ENCODE results near the gene ABCC9.
A peak's percentile ranks its signal among the peaks of the same experiment; 100 is the strongest.

ABCC9 gene

DNA sequence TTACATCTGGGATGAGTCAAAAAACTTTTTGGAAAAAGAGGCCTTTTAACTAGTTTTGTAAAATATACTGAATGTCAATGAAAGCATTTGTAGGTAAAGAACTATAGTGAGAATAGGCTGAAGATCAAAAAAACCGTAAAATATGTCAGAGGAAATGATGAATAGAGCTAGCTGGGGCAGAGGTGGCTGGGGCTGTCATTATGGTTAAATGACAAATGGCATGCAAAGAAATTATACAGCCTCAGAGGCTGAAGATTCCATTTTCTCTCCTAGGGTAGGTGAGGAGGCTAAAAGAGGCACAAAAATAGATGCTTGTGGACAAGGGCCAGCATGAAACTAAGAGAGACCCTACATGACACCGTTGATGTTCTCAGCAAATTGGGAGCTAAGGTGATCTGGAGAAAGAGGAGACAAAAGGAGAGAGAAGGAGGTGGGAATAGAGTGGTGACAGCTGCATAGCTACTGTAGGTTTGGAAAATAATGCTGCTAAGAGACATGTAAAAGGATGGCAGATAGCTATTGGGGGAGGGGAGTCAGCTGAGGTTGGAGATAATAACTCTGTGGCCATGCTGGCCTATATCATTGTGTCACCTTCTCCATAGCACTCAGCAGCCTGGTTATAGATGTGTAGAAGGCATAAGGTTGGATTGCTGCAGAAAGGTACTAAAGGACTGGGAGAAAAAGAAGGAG, 63.8 kb downstream of the ABCC9 start:
- Histone ChIP-seq H3K4me3 (ENCODE audit: low read length) (no peak overlapping the region), H3K4me1 (ENCODE audit: control insufficient read depth, insufficient read depth, low read length) (peaks cover 9% of the 10 kb centered on the region), H3K9me3 (ENCODE audit: control insufficient read depth, low read length) (peaks cover 8% of the 10 kb centered on the region), H3K27me3 (replicated peaks; ENCODE audit: control insufficient read depth, insufficient read depth, low read length) (no peaks in the 10 kb centered on the region), H3K36me3 (ENCODE audit: control insufficient read depth, insufficient read depth, low read length, severe bottlenecking) (peaks cover 14% of the 10 kb centered on the region), H3K9ac (ENCODE audit: low read length) (no peak overlapping the region)
- no peak for DNase-seq (ENCODE audit: low read depth)

GRCh38 chr12:21865846-21866245, 75.4 kb downstream of the ABCC9 start:
- no peak overlapping the region for H3K9ac ChIP-seq (ENCODE audit: low read length)
- H3K36me3 ChIP-seq (ENCODE audit: control insufficient read depth, insufficient read depth, low read length, severe bottlenecking): peaks cover 12% of the 10 kb centered on the region
- H3K4me3 ChIP-seq (ENCODE audit: low read length): no peak overlapping the region
- H3K4me1 ChIP-seq (ENCODE audit: control insufficient read depth, insufficient read depth, low read length): no peaks in the 10 kb centered on the region
- DNase-seq (ENCODE audit: low read depth): no peak
- peaks cover 19% of the 10 kb centered on the region for H3K9me3 ChIP-seq (ENCODE audit: control insufficient read depth, low read length)
- no peaks in the 10 kb centered on the region for H3K27me3 ChIP-seq (replicated peaks; ENCODE audit: control insufficient read depth, insufficient read depth, low read length)

- no peaks in the 10 kb centered on the region for H3K9me3 ChIP-seq (ENCODE audit: control insufficient read depth, low read length)
- no peak overlapping the region for H3K9ac ChIP-seq (ENCODE audit: low read length)
- DNase-seq (ENCODE audit: low read depth): no peak
- H3K4me1 ChIP-seq (ENCODE audit: control insufficient read depth, insufficient read depth, low read length): no peaks in the 10 kb centered on the region
- peaks cover 6% of the 10 kb centered on the region for H3K36me3 ChIP-seq (ENCODE audit: control insufficient read depth, insufficient read depth, low read length, severe bottlenecking)
- H3K4me3 ChIP-seq (ENCODE audit: low read length): no peak overlapping the region
- H3K27me3 ChIP-seq (replicated peaks; ENCODE audit: control insufficient read depth, insufficient read depth, low read length): no peaks in the 10 kb centered on the region
Measured at GRCh38 chr12:21860534-21860933, 80.7 kb downstream of the ABCC9 start.

DNA sequence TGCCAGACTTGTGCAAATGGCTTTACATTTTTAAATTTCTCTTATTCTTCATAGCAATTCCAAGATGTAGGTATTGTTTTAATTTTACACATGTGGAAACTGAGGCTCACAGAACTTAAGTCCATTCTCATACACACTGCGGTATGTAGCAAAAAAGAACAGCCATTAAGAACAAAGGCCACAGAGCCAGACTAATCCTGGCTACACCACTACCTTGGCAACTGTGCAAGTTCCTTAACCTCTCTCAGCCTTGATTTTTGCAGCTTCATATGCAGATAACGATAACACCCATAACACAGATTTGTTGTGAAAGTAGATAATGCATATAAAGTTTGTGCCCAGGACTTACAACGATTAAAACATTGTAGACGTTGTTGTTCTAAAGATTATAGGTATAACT, 81.1 kb downstream of the ABCC9 start:
- Histone ChIP-seq H3K27me3 (replicated peaks; ENCODE audit: control insufficient read depth, insufficient read depth, low read length) (no peaks in the 10 kb centered on the region), H3K4me1 (ENCODE audit: control insufficient read depth, insufficient read depth, low read length) (no peaks in the 10 kb centered on the region), H3K9ac (ENCODE audit: low read length) (no peak overlapping the region), H3K9me3 (ENCODE audit: control insufficient read depth, low read length) (no peaks in the 10 kb centered on the region), H3K4me3 (ENCODE audit: low read length) (no peak overlapping the region), H3K36me3 (ENCODE audit: control insufficient read depth, insufficient read depth, low read length, severe bottlenecking) (peaks cover 6% of the 10 kb centered on the region)
- no peak for DNase-seq (ENCODE audit: low read depth)

DNA sequence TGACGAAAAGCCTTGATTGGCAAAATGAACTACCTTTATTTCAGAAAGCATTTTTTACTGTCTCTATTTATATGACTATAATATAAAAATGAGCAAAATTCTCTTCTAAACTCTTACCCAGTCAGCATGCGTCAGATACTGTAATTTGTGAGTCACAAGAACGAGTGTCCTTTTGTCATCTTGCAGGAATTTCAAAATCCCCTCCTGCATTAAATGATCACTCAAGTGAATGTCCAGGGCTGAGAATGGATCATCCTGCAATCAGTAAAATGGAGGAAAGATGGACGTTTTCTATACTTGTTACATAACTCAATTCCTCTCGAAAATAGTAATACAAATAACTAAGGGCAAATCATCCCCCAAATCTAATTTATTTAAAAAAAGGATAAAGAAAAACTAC, 89.0 kb downstream of the ABCC9 start:
- H3K9ac ChIP-seq (ENCODE audit: low read length): peak overlapping the region; percentile 47
- peak overlapping the region; percentile 71 for H3K4me3 ChIP-seq (ENCODE audit: low read length)
- H3K4me1 ChIP-seq (ENCODE audit: control insufficient read depth, insufficient read depth, low read length): peaks cover 43% of the 10 kb centered on the region
- H3K36me3 ChIP-seq (ENCODE audit: control insufficient read depth, insufficient read depth, low read length, severe bottlenecking): no peaks in the 10 kb centered on the region
- H3K27me3 ChIP-seq (replicated peaks; ENCODE audit: control insufficient read depth, insufficient read depth, low read length): no peaks in the 10 kb centered on the region
- H3K9me3 ChIP-seq (ENCODE audit: control insufficient read depth, low read length): no peaks in the 10 kb centered on the region
- peak; percentile 45 for DNase-seq (ENCODE audit: low read depth)

DNA sequence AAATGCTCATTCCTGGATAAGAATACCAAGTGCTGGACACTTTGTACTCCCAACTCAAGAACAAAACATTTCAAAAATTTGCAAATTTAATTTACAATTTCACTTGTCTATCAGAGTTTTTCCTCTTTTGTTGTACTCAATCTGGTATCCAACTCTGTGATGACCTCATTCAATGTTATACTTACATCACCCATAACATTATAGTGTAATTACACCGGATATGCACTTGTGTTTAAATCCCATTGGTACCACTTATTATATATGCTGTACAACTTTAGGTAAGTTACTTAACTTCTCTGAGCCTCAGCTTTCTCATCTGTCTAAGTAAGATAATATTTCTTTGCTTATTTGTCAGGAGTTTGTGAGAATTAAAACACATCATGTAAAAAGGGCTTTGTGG, 90.1 kb downstream of the ABCC9 start:
- Histone ChIP-seq H3K9ac (ENCODE audit: low read length) (peak overlapping the region; percentile 47), H3K36me3 (ENCODE audit: control insufficient read depth, insufficient read depth, low read length, severe bottlenecking) (peaks cover 4% of the 10 kb centered on the region), H3K4me1 (ENCODE audit: control insufficient read depth, insufficient read depth, low read length) (peaks cover 43% of the 10 kb centered on the region), H3K27me3 (replicated peaks; ENCODE audit: control insufficient read depth, insufficient read depth, low read length) (no peaks in the 10 kb centered on the region), H3K9me3 (ENCODE audit: control insufficient read depth, low read length) (no peaks in the 10 kb centered on the region), H3K4me3 (ENCODE audit: low read length) (peak overlapping the region; percentile 71)
- DNase-seq (ENCODE audit: low read depth): no peak

GRCh38 chr12:21850419-21850818, 90.8 kb downstream of the ABCC9 start:
- Histone ChIP-seq H3K4me1 (ENCODE audit: control insufficient read depth, insufficient read depth, low read length) (peaks cover 43% of the 10 kb centered on the region), H3K36me3 (ENCODE audit: control insufficient read depth, insufficient read depth, low read length, severe bottlenecking) (peaks cover 7% of the 10 kb centered on the region)

GRCh38 chr12:21849878-21850277, 91.3 kb downstream of the ABCC9 start:
- Histone ChIP-seq H3K4me1 (ENCODE audit: control insufficient read depth, insufficient read depth, low read length) (peaks cover 43% of the 10 kb centered on the region), H3K27me3 (replicated peaks; ENCODE audit: control insufficient read depth, insufficient read depth, low read length) (no peaks in the 10 kb centered on the region), H3K4me3 (ENCODE audit: low read length) (peak overlapping the region; percentile 43), H3K9ac (ENCODE audit: low read length) (no peak overlapping the region), H3K36me3 (ENCODE audit: control insufficient read depth, insufficient read depth, low read length, severe bottlenecking) (peaks cover 11% of the 10 kb centered on the region), H3K9me3 (ENCODE audit: control insufficient read depth, low read length) (no peaks in the 10 kb centered on the region)
- no peak for DNase-seq (ENCODE audit: low read depth)

More at GRCh38 chr12:21850419-21850818, 90.8 kb downstream of the ABCC9 start:
- DNase-seq (ENCODE audit: low read depth): no peak
- no peaks in the 10 kb centered on the region for H3K9me3 ChIP-seq (ENCODE audit: control insufficient read depth, low read length)
- H3K27me3 ChIP-seq (replicated peaks; ENCODE audit: control insufficient read depth, insufficient read depth, low read length): no peaks in the 10 kb centered on the region
- H3K4me3 ChIP-seq (ENCODE audit: low read length): peak overlapping the region; percentile 43
- H3K9ac ChIP-seq (ENCODE audit: low read length): no peak overlapping the region

DNA sequence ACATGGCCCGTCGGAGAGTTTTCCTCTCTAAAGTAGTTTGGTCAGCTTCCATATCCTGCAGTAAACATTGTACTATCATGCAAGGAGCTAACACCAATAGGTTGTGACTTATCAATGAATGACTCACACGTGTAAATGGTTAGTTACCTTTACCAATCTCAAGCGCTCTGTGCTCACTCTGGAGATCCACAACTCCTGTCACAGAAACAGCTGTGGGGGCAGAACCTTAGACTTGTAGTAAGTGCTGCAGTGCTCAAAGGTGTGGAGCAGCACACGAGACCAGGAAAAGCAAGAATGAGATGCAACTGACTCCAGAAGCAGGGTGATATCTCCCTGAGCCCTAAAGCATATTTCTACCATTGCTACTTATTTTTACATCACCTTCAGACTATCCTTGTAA, 93.0 kb downstream of the ABCC9 start:
- Histone ChIP-seq H3K9ac (ENCODE audit: low read length) (no peak overlapping the region), H3K36me3 (ENCODE audit: control insufficient read depth, insufficient read depth, low read length, severe bottlenecking) (peaks cover 27% of the 10 kb centered on the region), H3K4me1 (ENCODE audit: control insufficient read depth, insufficient read depth, low read length) (peaks cover 33% of the 10 kb centered on the region), H3K4me3 (ENCODE audit: low read length) (no peak overlapping the region), H3K9me3 (ENCODE audit: control insufficient read depth, low read length) (no peaks in the 10 kb centered on the region), H3K27me3 (replicated peaks; ENCODE audit: control insufficient read depth, insufficient read depth, low read length) (no peaks in the 10 kb centered on the region)
- DNase-seq (ENCODE audit: low read depth): no peak

GRCh38 chr12:21843795-21844194, 97.4 kb downstream of the ABCC9 start:
- Histone ChIP-seq H3K27me3 (replicated peaks; ENCODE audit: control insufficient read depth, insufficient read depth, low read length) (no peaks in the 10 kb centered on the region), H3K36me3 (ENCODE audit: control insufficient read depth, insufficient read depth, low read length, severe bottlenecking) (peaks cover 57% of the 10 kb centered on the region), H3K4me3 (ENCODE audit: low read length) (no peak overlapping the region), H3K9ac (ENCODE audit: low read length) (no peak overlapping the region), H3K9me3 (ENCODE audit: control insufficient read depth, low read length) (no peaks in the 10 kb centered on the region), H3K4me1 (ENCODE audit: control insufficient read depth, insufficient read depth, low read length) (peaks cover 3% of the 10 kb centered on the region)
- DNase-seq (ENCODE audit: low read depth): peak; percentile 3

GRCh38 chr12:21839776-21840175, 101.5 kb downstream of the ABCC9 start:
- Histone ChIP-seq H3K9me3 (ENCODE audit: control insufficient read depth, low read length) (no peaks in the 10 kb centered on the region), H3K4me1 (ENCODE audit: control insufficient read depth, insufficient read depth, low read length) (no peaks in the 10 kb centered on the region), H3K4me3 (ENCODE audit: low read length) (no peak overlapping the region), H3K27me3 (replicated peaks; ENCODE audit: control insufficient read depth, insufficient read depth, low read length) (no peaks in the 10 kb centered on the region), H3K36me3 (ENCODE audit: control insufficient read depth, insufficient read depth, low read length, severe bottlenecking) (peaks cover 77% of the 10 kb centered on the region), H3K9ac (ENCODE audit: low read length) (no peak overlapping the region)
- no peak for DNase-seq (ENCODE audit: low read depth)

GRCh38 chr12:21837847-21838246, 103.4 kb downstream of the ABCC9 start:
- H3K4me1 ChIP-seq (ENCODE audit: control insufficient read depth, insufficient read depth, low read length): no peaks in the 10 kb centered on the region
- H3K36me3 ChIP-seq (ENCODE audit: control insufficient read depth, insufficient read depth, low read length, severe bottlenecking): peaks cover 64% of the 10 kb centered on the region
- no peak overlapping the region for H3K4me3 ChIP-seq (ENCODE audit: low read length)
- H3K9me3 ChIP-seq (ENCODE audit: control insufficient read depth, low read length): no peaks in the 10 kb centered on the region
- no peaks in the 10 kb centered on the region for H3K27me3 ChIP-seq (replicated peaks; ENCODE audit: control insufficient read depth, insufficient read depth, low read length)
- DNase-seq (ENCODE audit: low read depth): no peak
- no peak overlapping the region for H3K9ac ChIP-seq (ENCODE audit: low read length)
